ENCODE data around the gene EDA. TPM values are rescaled to one million over a fixed set of nuclear protein-coding genes. Genes with fewer than 3 reads are reported as not detected.

Gene EDA
- total RNA-seq, 2 donors from 2014 or later, result 0.08 to 0.14 TPM

DNA sequence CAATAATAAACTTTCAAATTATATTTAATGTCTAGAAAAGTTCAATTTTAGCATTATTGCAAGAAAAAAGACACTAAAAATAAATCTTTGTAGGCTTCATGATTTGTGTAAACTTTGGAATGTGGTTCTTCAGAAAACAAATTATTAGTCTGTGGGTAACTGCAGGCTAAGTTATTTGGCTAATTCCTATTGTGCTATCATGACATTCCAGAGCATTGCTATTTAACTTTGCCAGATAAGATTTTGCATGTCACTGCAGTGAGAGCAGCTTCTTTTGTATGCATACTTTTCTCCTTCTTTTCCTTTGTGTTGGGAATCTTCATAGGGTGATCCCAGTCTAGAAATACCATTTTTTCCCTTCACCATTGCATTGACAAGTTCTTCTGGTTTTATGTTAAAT lies 303.8 kb downstream of the EDA start:
- no peaks in the 10 kb centered on the region for H3K36me3 Mint-ChIP-seq
- no peak for DNase-seq (ENCODE audit: low spot score)
- no peak overlapping the region for H3K27ac Mint-ChIP-seq
- H3K27me3 Mint-ChIP-seq, result no peaks in the 10 kb centered on the region
- ATAC-seq, result no peak
- H3K4me1 Mint-ChIP-seq (ENCODE audit: low read depth in 2 of 2), result no peaks in the 10 kb centered on the region
- H3K9me3 Mint-ChIP-seq, result no peaks in the 10 kb centered on the region
- H3K4me3 Mint-ChIP-seq, result no peak overlapping the region

GRCh38 chrX:69932323-69932722 lies 316.4 kb downstream of the EDA start:
- Mint-ChIP-seq H3K27ac (no peak overlapping the region), H3K36me3 (no peaks in the 10 kb centered on the region), H3K4me3 (no peak overlapping the region), H3K4me1 (ENCODE audit: low read depth in 2 of 2) (no peaks in the 10 kb centered on the region), H3K27me3 (peaks cover 0 to 11% of the 10 kb centered on the region in 2 donors), H3K9me3 (peaks cover 4% of the 10 kb centered on the region)
- ATAC-seq, result no peak
- no peak for DNase-seq (ENCODE audit: low spot score)

- H3K9me3 Mint-ChIP-seq, result peaks cover 4% of the 10 kb centered on the region
- no peaks in the 10 kb centered on the region for H3K36me3 Mint-ChIP-seq
- H3K27ac Mint-ChIP-seq, result no peak overlapping the region
- no peaks in the 10 kb centered on the region for H3K4me1 Mint-ChIP-seq (ENCODE audit: low read depth in 2 of 2)
- peaks cover 0 to 8% of the 10 kb centered on the region in 2 donors for H3K27me3 Mint-ChIP-seq
- ATAC-seq (no peak), DNase-seq (ENCODE audit: low spot score) (no peak)
- H3K4me3 Mint-ChIP-seq, result no peak overlapping the region
Observed at GRCh38 chrX:69948276-69948797, 332.4 kb downstream of the EDA start.

- ATAC-seq, result no peak
- H3K9me3 Mint-ChIP-seq, result peaks cover 4% of the 10 kb centered on the region
- H3K27ac Mint-ChIP-seq, result no peak overlapping the region
- H3K36me3 Mint-ChIP-seq, result no peaks in the 10 kb centered on the region
- DNase-seq (ENCODE audit: low spot score), result no peak
- H3K4me3 Mint-ChIP-seq, result no peak overlapping the region
- peaks cover 2% of the 10 kb centered on the region in 2 donors for H3K27me3 Mint-ChIP-seq
- no peaks in the 10 kb centered on the region for H3K4me1 Mint-ChIP-seq (ENCODE audit: low read depth in 2 of 2)
Observed at GRCh38 chrX:69951753-69952152, 335.8 kb downstream of the EDA start.

DNA sequence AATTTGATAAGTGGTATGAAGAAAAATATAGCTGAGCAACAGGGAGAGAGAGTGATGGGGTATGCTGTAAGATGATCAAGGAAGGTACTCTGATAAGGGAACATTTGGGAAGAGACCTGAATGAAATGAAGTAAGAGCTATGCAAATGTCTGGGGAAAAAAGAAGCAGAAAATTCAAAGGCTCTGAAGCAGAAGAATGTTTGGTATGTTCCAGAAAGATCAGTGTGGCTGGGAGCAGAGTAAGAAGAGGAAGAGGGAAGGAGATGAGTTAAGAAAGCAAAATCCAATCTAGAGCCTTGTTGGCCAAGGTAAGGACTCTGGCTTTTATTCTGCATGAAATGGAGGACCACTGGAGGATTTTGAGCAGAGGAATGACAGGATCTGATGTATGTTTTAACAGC lies 343.8 kb downstream of the EDA start:
- H3K36me3 Mint-ChIP-seq, result no peaks in the 10 kb centered on the region
- no peak for DNase-seq (ENCODE audit: low spot score)

GRCh38 chrX:69961365-69962072 lies 345.6 kb downstream of the EDA start:
- peaks cover 0 to 6% of the 10 kb centered on the region in 2 donors for H3K27me3 Mint-ChIP-seq
- no peak overlapping the region for H3K4me3 Mint-ChIP-seq
- no peak overlapping the region for H3K27ac Mint-ChIP-seq
- H3K4me1 Mint-ChIP-seq (ENCODE audit: low read depth in 2 of 2), result no peaks in the 10 kb centered on the region
- ATAC-seq (no peak), DNase-seq (ENCODE audit: low spot score) (no peak)
- no peaks in the 10 kb centered on the region for H3K9me3 Mint-ChIP-seq
- no peaks in the 10 kb centered on the region for H3K36me3 Mint-ChIP-seq

More for the DNA sequence above, 343.8 kb downstream of the EDA start:
- H3K9me3 Mint-ChIP-seq, result no peaks in the 10 kb centered on the region
- ATAC-seq, result no peak
- H3K27me3 Mint-ChIP-seq, result peaks cover 0 to 4% of the 10 kb centered on the region in 2 donors
- no peaks in the 10 kb centered on the region for H3K4me1 Mint-ChIP-seq (ENCODE audit: low read depth in 2 of 2)
- H3K27ac Mint-ChIP-seq, result no peak overlapping the region
- no peak overlapping the region for H3K4me3 Mint-ChIP-seq

DNA sequence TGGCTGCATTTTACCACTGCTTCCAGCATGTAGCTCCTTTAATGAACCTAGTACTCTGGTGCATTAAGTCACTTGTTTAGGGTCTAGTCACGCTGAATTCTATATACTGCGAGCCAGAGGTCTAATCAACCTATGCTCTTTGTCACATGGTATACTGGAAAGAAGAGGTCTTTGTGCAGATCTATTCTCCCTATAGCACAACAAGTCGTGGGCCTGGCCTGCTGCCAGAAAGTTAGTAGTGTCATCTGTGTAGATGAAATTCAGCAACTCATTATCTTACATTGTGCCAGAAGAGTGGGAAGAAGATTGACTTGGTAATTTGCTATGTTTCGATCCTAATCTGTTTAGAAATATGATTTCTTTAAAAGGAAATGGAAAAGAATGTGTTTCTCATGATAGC lies 353.0 kb downstream of the EDA start:
- no peak for DNase-seq (ENCODE audit: low spot score)
- Mint-ChIP-seq H3K9me3 (no peaks in the 10 kb centered on the region), H3K36me3 (no peaks in the 10 kb centered on the region), H3K27me3 (peaks cover 14 to 15% of the 10 kb centered on the region in 2 donors), H3K4me1 (ENCODE audit: low read depth in 2 of 2) (no peaks in the 10 kb centered on the region), H3K4me3 (no peak overlapping the region), H3K27ac (no peak overlapping the region)
- ATAC-seq, result no peak

GRCh38 chrX:69969460-69969859 lies 353.5 kb downstream of the EDA start:
- Mint-ChIP-seq H3K27me3 (peaks cover 15 to 18% of the 10 kb centered on the region in 2 donors), H3K36me3 (no peaks in the 10 kb centered on the region), H3K4me3 (no peak overlapping the region), H3K27ac (no peak overlapping the region), H3K4me1 (ENCODE audit: low read depth in 2 of 2) (no peaks in the 10 kb centered on the region), H3K9me3 (no peaks in the 10 kb centered on the region)
- DNase-seq (ENCODE audit: low spot score) (no peak), ATAC-seq (no peak)

DNA sequence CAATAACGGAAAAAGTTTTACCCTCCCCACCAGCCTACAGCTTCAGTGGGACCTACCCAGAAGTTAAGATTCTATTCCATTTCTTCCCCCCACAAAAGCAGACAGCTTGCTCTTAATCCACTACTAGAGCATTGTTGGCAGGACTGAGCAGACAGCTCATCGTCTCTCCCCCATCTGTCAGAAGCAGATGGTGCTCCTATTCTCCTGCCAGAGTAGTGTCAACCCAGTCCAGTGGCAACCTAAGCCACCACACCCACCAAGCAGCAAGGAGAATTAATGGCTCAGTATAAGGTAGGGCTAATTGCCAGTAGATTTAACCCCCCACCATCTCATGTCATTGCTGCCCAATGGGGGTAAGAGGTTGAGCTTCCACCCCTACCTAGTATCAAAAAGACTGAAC lies 371.8 kb downstream of the EDA start:
- Mint-ChIP-seq H3K27me3 (peaks cover 0 to 14% of the 10 kb centered on the region in 2 donors), H3K4me1 (ENCODE audit: low read depth in 2 of 2) (no peaks in the 10 kb centered on the region), H3K9me3 (no peaks in the 10 kb centered on the region), H3K27ac (no peak overlapping the region), H3K4me3 (no peak overlapping the region), H3K36me3 (no peaks in the 10 kb centered on the region)
- no peak for DNase-seq (ENCODE audit: low spot score)
- no peak for ATAC-seq

GRCh38 chrX:69988955-69989394 lies 373.1 kb downstream of the EDA start:
- H3K4me1 Mint-ChIP-seq (ENCODE audit: low read depth in 2 of 2), result no peaks in the 10 kb centered on the region
- no peak overlapping the region for H3K27ac Mint-ChIP-seq
- H3K9me3 Mint-ChIP-seq, result no peaks in the 10 kb centered on the region
- no peak for ATAC-seq
- no peak overlapping the region for H3K4me3 Mint-ChIP-seq
- H3K36me3 Mint-ChIP-seq, result no peaks in the 10 kb centered on the region
- H3K27me3 Mint-ChIP-seq, result peaks cover 0 to 17% of the 10 kb centered on the region in 2 donors
- DNase-seq (ENCODE audit: low spot score), result no peak

- H3K4me1 Mint-ChIP-seq (ENCODE audit: low read depth in 2 of 2), result no peaks in the 10 kb centered on the region
- peaks cover 6 to 25% of the 10 kb centered on the region in 2 donors for H3K27me3 Mint-ChIP-seq
- H3K36me3 Mint-ChIP-seq, result no peaks in the 10 kb centered on the region
- H3K27ac Mint-ChIP-seq, result no peak overlapping the region
- DNase-seq (ENCODE audit: low spot score) (no peak), ATAC-seq (peak in 1 of 2 donors; percentile 15)
- H3K9me3 Mint-ChIP-seq, result no peaks in the 10 kb centered on the region
- H3K4me3 Mint-ChIP-seq, result no peak overlapping the region
Observed at GRCh38 chrX:69991685-69992084, 375.8 kb downstream of the EDA start.

DNA sequence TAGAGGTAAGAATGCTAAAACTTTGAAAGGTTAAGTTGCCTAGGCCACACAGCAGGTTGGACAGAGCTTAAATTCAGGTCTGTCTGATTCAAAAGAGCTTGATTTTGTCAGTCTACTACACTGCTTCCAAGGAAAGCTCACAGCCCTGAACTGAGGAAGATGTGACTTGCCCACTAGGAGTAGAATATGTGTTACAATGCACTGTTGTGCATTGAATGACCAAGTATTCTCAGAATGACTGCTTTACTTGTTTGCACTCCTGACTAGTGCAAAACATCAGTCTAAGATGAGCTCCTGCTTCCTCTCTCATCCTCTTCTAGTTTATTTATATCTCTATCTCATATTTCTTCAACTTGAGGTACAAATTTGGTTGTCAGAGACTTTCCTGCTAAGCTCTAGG lies 377.6 kb downstream of the EDA start:
- no peaks in the 10 kb centered on the region for H3K36me3 Mint-ChIP-seq
- DNase-seq (ENCODE audit: low spot score), result no peak
- H3K9me3 Mint-ChIP-seq, result no peaks in the 10 kb centered on the region
- H3K27ac Mint-ChIP-seq, result no peak overlapping the region
- no peak for ATAC-seq
- H3K4me1 Mint-ChIP-seq (ENCODE audit: low read depth in 2 of 2), result no peaks in the 10 kb centered on the region
- peaks cover 6 to 26% of the 10 kb centered on the region in 2 donors for H3K27me3 Mint-ChIP-seq
- no peak overlapping the region for H3K4me3 Mint-ChIP-seq

DNA sequence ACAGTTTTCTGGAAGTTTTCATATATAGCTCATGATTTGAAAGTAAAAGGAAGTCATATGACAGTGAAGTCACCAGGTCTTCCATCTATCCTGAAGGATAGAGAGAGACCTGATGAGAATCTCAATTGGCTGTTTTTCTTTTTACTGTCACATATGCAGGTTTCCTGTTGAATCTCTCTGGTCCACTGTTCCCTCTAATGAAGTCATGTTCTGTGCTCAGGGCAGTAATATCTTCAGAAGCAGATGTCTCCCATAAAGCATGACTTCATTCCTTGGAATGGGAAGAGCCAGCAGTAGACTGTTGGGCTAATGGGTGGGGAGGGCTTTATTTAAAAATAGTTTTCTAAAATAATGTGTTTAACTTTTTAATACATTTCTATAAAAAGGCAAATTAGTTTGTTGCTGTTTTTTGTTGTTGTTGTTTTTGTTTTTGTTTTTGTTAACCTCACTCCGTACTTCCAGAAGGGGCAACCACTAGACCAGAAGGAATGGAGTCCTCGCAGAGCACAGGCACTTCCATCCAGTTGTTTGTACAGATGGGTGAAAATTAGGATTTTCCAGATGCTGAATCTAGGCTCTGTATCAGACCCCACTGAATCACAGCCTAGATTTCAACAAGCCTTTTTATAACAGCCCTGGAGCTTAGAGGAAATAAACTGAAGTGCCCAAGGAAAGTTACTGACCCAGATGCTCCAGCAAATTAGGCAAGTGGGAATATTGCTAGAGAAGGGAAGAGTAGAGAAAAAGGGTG lies 379.6 kb downstream of the EDA start:
- ATAC-seq, result no peak

DNA sequence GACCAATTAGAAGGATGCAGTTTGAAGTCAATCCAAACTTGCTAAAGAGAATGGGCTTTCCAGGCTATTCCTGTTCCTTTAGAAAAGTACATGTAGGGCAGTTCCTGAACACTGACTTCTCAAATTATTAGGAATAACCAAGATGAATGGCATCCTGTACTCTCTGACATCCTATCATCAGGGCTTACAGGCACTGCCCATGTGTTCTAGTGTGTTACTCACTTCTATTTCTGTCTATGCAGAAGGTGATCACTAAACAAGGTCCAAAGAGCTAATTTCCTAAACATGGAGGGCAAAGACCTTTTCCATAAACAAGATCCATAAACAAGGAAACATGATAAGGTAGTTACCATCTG lies 380.2 kb downstream of the EDA start:
- no peak overlapping the region for H3K4me3 Mint-ChIP-seq
- no peaks in the 10 kb centered on the region for H3K9me3 Mint-ChIP-seq
- peaks cover 6 to 27% of the 10 kb centered on the region in 2 donors for H3K27me3 Mint-ChIP-seq
- H3K27ac Mint-ChIP-seq, result no peak overlapping the region
- no peak for ATAC-seq
- DNase-seq (ENCODE audit: low spot score), result no peak
- H3K4me1 Mint-ChIP-seq (ENCODE audit: low read depth in 2 of 2), result no peaks in the 10 kb centered on the region
- no peaks in the 10 kb centered on the region for H3K36me3 Mint-ChIP-seq

More for the DNA sequence above, 379.6 kb downstream of the EDA start:
- no peak overlapping the region for H3K27ac Mint-ChIP-seq
- no peaks in the 10 kb centered on the region for H3K9me3 Mint-ChIP-seq
- no peak for DNase-seq (ENCODE audit: low spot score)
- H3K4me3 Mint-ChIP-seq, result no peak overlapping the region
- no peaks in the 10 kb centered on the region for H3K36me3 Mint-ChIP-seq
- no peaks in the 10 kb centered on the region for H3K4me1 Mint-ChIP-seq (ENCODE audit: low read depth in 2 of 2)
- peaks cover 6 to 29% of the 10 kb centered on the region in 2 donors for H3K27me3 Mint-ChIP-seq

Measured in natural killer cell treated with Interleukin-12 subunit alpha and Interleukin-12 subunit beta and Interleukin-15 and Interleukin-18, amount 100 ng/mL, for 72 hours (primary cell).